Esophagus muscularis mucosa (tissue), 3 donors: ENCODE results near the gene SLC30A2.

Source experiments
- POLR2A ChIP-seq: fragments of 450-650 bp; IDR thresholded peaks from one replicate; pipeline ENCODE4 v1.6.1; 2017; ENCODE audit warnings: antibody characterized with exemption, moderate library complexity, mild to moderate bottlenecking, low read depth
- TF ChIP-seq, protein P1 (sequence below), 3 experiments: fragments of 200-600 bp in 2 of 3; fragments of 450-650 bp in 1 of 3; sonication (generic) in 2 of 3; IDR thresholded peaks; one replicate each; pipeline ENCODE4 v1.5.1; 2017 to 2019; ENCODE audit warnings: antibody characterized with exemption in 3 of 3, mild to moderate bottlenecking in 2 of 3, moderate library complexity in 1 of 3

DNA sequence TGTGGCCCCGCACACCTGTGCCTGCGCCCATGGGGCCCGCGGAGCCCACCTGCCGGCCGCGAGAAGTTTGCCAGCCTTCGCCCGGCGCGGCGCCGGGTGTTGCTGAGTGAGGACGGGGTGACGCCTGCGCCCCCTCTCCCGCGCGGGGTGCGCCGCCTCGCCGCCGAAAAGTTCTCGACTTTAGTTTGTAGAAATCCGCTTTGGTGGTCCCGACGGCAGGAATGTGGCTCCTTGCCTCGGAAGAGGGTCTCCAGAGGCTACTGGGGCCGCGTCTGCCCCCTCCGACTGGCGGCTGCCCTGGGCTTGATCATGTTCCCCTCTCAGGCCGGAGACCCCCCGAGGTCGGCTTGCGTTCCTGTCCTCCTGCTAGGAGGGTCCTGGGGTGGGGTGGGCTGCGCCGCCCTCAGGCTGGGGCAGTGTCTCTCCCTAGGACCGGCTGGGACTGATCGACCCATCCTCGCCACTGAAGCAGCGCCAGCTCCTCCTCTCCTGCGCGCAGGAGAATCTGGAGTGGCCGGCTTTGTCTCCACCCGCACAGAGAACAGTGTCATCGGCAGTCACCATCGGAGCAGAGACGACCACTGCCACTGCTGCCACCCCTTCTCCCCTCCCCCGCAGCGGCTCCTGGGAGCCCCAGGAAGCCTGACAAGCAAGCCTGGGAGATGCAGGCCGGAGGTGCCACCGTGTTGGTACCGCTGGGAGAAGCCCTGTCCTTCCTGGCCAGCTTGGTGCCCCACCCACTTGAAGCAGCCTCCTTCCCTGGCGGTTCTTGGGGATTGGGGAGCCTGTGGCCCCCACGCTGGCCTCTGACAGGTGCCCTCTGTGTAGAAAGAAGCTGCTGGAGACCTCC lies 553 bp upstream of the SLC30A2 start:
- TF ChIP-seq, protein P1, sequence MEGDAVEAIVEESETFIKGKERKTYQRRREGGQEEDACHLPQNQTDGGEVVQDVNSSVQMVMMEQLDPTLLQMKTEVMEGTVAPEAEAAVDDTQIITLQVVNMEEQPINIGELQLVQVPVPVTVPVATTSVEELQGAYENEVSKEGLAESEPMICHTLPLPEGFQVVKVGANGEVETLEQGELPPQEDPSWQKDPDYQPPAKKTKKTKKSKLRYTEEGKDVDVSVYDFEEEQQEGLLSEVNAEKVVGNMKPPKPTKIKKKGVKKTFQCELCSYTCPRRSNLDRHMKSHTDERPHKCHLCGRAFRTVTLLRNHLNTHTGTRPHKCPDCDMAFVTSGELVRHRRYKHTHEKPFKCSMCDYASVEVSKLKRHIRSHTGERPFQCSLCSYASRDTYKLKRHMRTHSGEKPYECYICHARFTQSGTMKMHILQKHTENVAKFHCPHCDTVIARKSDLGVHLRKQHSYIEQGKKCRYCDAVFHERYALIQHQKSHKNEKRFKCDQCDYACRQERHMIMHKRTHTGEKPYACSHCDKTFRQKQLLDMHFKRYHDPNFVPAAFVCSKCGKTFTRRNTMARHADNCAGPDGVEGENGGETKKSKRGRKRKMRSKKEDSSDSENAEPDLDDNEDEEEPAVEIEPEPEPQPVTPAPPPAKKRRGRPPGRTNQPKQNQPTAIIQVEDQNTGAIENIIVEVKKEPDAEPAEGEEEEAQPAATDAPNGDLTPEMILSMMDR (IDR thresholded peaks at IDR 0.05) = no peak
- TF ChIP-seq POLR2A = no peak
